GM19025 (cell line): Measurements from ENCODE around the gene FRAT1.

Experiments
- ATAC-seq: cut with Tn5 transposase; IDR thresholded peaks from one replicate; pipeline ENCODE4 v1.9.1; 2021; ENCODE audit warnings: mild to moderate bottlenecking, low read depth, moderate library complexity; ENCODE audit not compliant: unreplicated experiment

FRAT1 gene

GRCh38 chr10:97307441-97307840, 11.6 kb upstream of the FRAT1 start:
- no peak for ATAC-seq

- ATAC-seq = no peak
These were observed 10.9 kb upstream of the FRAT1 start for GRCh38 chr10:97307866-97308780.

- no peak for ATAC-seq
These were observed 7.9 kb upstream of the FRAT1 start for GRCh38 chr10:97311111-97311626.

- ATAC-seq = no peak
These were observed 6.2 kb upstream of the FRAT1 start for GRCh38 chr10:97312897-97313296.

- no peak for ATAC-seq
These were observed 4.4 kb upstream of the FRAT1 start for GRCh38 chr10:97314671-97315070.

GRCh38 chr10:97319671-97320479, 804 bp downstream of the FRAT1 start:
- peak; percentile 26 for ATAC-seq

GRCh38 chr10:97320480-97321031, 1.5 kb downstream of the FRAT1 start:
- no peak for ATAC-seq

GRCh38 chr10:97321032-97321803, 2.1 kb downstream of the FRAT1 start:
- no peak for ATAC-seq

- ATAC-seq = no peak
These were observed 2.7 kb downstream of the FRAT1 start for GRCh38 chr10:97321804-97322190.

GRCh38 chr10:97323501-97323900, 4.4 kb downstream of the FRAT1 start:
- ATAC-seq = no peak

GRCh38 chr10:97325754-97326153, 6.7 kb downstream of the FRAT1 start:
- ATAC-seq = no peak

- no peak for ATAC-seq
These were observed 8.6 kb downstream of the FRAT1 start for GRCh38 chr10:97327348-97328294.

GRCh38 chr10:97328646-97329453, 9.8 kb downstream of the FRAT1 start:
- no peak for ATAC-seq

- no peak for ATAC-seq
These were observed 10.7 kb downstream of the FRAT1 start for GRCh38 chr10:97329766-97330165.

GRCh38 chr10:97331153-97331703, 12.2 kb downstream of the FRAT1 start:
- no peak for ATAC-seq

GRCh38 chr10:97332591-97333350, 13.7 kb downstream of the FRAT1 start:
- no peak for ATAC-seq

GRCh38 chr10:97333351-97333600, 14.2 kb downstream of the FRAT1 start:
- no peak for ATAC-seq
